ENCODE measurements around the gene OBSL1.

The OBSL1 gene

DNA sequence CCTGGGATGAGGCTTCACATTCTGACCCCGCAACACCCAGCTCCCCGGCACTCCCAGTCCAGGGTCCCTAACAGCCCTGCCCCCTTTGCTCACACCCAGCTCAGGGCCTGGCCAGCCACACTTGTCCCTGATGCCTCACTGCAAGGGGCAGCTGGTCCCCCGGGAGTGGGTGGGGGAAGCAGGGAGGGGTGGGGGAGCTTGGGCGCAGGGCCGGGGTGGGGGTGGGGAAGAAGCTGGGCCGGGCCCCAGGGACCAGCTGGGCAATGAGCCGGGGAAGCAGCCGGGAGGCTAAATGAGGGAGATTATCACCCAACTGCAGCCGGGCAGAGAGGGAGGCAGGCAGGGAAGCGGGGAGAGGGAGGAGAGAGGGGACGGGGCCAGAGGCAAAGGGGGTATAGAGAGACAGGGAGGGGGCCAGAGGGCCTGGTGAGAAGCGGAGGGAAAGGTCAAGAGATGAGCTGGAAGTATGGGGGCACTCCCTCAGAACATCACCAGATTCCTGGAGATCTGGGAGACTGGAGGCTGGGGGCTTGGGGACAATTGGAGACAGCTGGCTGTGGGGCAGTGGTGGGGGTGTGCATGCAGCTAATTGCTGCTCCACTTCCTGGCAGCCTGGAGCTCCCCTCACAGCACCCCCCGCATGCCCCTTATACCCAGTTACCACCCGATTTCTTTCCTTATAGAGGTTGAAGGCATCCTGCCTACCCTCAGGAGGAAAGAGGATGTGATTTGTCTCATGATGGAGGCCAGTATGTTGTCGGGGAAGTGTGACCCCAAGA, 59.6 kb downstream of the OBSL1 start:
- no peak for DNase-seq (ENCODE audit: low spot score)

DNA sequence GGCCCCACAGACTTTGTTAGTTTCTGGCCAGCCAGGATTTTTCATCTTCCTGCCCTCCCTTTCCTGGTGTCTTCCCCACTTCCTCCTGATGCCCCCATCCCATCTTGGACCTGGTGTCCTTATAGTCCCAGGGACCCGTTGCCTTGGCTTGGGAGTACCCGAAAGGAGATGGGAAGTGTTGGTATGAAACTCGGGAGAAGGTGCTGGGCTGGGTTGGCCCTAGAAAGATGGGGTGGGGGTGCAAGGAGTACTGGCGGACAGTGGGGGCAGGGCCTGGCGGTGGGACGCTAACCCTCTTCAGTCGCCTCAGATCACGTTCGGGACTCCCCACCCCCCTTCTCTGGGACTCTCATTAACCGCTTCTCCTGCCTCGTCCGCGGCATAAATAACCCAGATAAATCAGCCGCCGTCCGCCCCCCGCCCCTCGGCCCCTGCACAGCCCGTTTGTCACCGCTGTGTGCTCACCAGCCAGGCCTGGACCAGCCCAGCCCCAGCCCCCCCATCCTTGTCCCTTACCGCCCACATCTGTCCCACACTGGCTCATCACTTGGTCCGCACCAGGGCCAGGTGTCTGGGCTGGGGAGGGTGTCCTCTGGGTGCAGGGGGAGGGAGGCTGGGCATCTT, 60.7 kb downstream of the OBSL1 start:
- no peak for DNase-seq (ENCODE audit: low spot score)

DNA sequence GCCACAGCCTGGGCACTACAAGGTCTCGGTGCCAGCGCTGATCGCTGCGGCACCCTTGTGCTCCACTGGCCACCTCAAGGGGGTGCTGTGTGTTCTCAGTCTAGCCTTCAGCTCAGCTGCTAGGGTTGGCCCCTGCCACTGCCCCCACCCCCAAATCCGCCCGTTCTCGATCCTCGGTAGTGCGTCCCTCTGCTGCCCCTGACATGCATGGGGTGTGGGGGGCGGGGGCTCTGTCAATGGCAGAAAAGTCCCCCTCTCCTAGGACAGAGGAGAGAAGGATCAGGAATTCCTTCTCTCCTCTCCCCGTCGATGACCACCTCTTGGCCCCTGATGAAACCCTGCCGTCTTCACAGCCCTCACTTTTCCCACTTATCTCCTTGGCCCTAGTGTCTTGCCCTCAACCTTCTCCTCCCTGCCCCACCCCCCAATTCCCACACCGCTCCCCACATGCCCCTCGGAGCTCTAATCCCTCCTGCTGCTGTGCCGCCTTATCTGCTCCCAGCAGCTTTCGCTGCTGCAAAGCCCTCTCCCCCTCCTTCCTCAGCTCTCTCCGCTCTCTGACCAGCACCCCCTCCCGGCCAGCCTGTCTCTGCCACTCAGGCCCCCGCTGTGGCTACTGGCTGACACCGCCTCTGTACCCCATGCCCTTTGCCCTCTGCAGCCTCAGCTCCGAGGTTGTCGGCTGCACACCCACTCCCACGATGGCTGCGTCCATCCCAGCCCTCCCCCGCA, 61.4 kb downstream of the OBSL1 start:
- DNase-seq (ENCODE audit: low spot score): peak; percentile 71

DNA sequence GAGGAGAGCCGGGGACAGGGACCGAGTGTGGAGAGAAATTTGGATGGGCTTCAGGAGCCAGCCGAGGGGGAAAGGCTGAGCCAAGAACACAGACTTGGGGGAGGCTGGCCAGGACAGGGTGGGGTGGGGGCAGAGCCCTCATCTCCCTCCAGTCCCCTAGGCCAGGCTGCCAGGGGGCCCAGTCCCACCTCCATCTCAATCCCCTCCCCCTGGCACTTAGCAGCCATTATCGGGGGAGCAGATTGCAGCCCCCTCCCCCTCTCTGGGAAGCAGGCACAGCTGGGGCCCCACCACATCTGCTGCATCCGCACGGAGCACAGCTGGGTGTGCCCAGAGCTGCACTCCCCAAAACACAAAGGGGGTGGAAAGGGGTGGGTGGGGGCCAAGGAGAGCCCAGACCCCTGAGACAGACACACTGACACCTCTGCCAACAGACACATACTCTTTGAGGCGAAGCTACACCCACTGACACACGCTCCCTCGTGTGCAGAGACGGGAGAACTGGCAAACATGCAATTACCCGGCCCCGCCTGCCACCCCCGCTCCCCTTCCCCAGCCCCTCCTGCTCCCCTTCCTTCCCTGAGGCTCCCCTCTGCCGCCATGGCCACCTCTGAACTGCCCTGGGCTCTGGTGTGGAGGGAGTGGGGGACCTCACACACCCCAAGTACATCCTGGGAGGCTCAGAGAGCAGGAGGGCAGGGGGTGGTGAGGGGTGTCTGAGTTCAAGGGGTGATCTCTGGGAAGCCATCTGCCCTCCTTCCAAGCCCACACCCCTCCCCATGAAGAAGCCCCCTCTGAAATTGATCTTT, 62.2 kb downstream of the OBSL1 start:
- DNase-seq (ENCODE audit: low spot score): no peak

DNA sequence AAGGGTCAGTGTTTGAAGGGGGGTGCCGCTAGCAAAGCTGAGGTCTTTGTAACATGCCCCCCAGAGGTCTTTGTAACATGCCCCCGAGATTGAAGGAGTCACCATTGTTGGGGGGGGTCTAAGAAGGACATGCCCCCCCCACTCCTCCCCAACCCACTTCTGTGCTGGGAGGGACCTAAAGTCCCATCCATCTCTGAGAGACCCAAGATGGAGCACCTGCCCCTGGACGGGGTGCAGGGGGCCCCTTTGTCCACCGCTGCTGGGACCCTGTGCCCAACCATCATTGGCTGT, 63.0 kb downstream of the OBSL1 start:
- no peak for DNase-seq (ENCODE audit: low spot score)

DNA sequence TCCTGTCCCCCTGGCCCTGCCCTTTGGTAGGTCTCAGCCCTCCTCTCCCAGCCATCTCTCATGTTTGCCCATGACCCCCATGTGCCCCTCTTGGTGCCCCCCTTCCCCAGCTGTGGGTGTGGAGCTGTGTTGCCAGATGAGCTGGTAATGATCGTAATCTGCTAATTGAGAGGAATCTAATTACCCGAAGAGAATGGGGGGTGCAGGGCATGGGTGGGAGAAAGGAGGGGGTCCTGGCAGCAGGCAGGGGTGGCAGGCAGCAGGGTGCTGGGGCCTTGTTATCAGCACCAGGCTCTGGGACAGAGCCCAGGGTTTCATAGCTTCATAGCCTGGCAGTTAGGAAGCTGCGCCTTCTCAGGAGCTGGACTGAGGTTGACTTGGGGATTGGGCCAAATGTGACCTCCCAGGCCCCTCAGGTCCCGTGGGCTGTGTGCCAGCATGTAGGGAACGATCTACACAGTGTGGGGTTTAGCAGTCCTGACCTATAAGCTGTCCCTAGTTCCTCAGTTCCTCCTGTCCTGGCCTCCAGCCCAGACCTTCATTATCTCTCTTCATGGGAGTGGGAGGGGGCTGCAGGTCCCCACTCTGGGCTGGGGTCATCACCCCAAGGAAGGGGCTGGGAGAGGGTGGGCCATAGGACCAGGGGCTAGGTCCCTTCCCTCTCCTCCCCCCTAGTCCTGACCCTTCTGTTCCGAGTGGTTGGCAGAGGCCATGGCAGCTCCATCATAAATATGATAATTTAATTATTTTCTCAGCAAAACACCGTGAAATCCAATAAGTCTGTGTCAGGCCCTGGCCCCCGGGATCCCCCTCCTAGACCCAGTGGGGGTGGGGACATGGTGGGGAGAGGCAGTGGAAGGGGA, 63.5 kb downstream of the OBSL1 start:
- no peak for DNase-seq (ENCODE audit: low spot score)

DNA sequence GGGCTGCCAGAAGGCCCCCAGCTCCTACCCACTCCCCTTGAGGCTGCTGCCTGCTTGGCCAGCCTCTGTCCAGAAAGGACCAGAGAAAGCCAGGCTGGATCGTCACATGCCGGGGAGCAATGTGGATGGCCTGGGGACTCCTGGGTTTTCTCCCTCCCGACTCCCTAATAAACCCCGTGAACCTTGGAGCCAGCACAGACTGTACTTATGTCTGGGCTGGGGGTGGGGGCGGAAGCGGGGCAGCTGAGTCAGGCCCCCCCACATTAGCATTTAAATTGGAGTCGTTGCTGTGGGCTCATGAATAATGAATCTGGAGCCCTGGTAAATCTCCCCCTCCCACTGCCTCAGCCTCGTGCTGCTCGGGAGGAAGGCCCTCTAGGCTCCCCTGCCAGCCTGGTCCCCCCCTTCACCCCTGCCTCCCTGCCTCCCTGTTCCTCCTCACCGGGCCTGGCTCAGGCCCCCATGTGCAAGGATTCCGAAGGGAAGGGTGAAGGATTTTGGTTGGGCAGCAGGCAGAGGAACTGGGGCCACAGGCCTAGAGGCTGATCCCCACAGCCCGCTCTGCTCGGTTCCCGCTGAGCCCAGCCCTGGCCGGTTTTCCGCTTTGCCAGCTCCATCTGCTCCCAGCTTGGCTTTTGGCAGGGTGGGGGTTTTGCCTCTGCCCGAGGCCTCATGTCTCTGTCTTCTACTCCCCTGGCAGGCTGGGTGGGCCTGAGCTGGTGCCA, 64.4 kb downstream of the OBSL1 start:
- DNase-seq (ENCODE audit: low spot score): no peak

GRCh38 chr2:219506153-219506801, 65.1 kb downstream of the OBSL1 start:
- DNase-seq (ENCODE audit: low spot score): no peak

GRCh38 chr2:219505585-219505984, 65.8 kb downstream of the OBSL1 start:
- DNase-seq (ENCODE audit: low spot score): no peak

DNA sequence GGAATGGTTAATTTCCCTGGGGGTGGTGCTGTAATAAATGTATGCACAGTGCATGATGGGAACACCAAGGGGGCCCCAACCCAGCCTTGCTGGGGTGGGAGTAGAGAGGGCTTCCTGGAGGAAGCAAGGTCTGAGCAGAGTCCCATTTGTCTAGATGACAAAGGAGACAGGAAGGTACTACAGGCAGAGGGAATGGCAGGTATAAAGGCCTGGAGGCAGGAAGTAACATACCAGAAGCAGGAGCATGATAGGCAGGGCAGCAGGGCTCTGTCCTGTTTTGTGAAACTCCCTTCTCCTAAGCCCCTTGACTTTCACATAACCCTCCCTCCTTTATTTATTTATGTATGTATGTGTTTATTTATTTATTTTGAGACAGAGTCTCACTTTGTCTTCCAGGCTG, 68.7 kb downstream of the OBSL1 start:
- DNase-seq (ENCODE audit: low spot score): no peak

GRCh38 chr2:219501849-219502248, 69.5 kb downstream of the OBSL1 start:
- no peak for DNase-seq (ENCODE audit: low spot score)
